ENCODE measurements around the gene ISCA2.

Gene ISCA2

DNA sequence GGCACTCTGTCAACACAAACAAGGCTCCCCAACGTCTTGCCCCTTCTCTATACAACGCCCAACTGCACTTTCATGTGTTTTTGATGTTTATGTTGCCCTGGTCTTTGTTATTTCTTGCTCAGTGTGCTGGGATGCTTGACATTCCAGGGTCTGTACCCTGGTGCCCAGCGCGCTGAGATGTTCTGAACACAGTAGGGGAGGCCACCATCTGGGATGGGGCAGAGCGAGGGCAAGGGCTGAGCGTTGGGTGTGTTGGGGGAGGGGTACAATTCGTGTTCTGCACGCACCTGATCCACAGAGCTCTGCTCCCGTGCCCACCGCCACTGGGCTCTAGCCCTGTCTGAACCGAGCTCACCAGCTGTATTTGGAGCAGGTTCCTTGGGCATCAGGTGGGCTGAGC, 52.9 kb downstream of the ISCA2 start:
- TF ChIP-seq EZH2phosphoT487 (IDR thresholded peaks at IDR 0.05; ENCODE audit: borderline replicate concordance), result no peak
- TF ChIP-seq, protein P1, sequence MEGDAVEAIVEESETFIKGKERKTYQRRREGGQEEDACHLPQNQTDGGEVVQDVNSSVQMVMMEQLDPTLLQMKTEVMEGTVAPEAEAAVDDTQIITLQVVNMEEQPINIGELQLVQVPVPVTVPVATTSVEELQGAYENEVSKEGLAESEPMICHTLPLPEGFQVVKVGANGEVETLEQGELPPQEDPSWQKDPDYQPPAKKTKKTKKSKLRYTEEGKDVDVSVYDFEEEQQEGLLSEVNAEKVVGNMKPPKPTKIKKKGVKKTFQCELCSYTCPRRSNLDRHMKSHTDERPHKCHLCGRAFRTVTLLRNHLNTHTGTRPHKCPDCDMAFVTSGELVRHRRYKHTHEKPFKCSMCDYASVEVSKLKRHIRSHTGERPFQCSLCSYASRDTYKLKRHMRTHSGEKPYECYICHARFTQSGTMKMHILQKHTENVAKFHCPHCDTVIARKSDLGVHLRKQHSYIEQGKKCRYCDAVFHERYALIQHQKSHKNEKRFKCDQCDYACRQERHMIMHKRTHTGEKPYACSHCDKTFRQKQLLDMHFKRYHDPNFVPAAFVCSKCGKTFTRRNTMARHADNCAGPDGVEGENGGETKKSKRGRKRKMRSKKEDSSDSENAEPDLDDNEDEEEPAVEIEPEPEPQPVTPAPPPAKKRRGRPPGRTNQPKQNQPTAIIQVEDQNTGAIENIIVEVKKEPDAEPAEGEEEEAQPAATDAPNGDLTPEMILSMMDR (conservative IDR thresholded peaks at IDR 0.05; ENCODE audit: low read length), result no peak
- Histone ChIP-seq H3K27me3 (ENCODE audit: insufficient read depth, low read length, poor library complexity, severe bottlenecking) (no peaks in the 10 kb centered on the region), H2AFZ (ENCODE audit: low read length) (no peak overlapping the region), H3F3A (ENCODE audit: low read depth) (no peaks in the 10 kb centered on the region), H3K9ac (ENCODE audit: low read depth, low read length, poor library complexity, severe bottlenecking) (no peak overlapping the region), H3K9me2 (replicated peaks; ENCODE audit: low read depth, low read length) (no peaks in the 10 kb centered on the region), H3K36me3 (ENCODE audit: insufficient read depth, low read length) (no peaks in the 10 kb centered on the region), H3K4me2 (ENCODE audit: low read depth, low read length, poor library complexity, severe bottlenecking) (no peak overlapping the region), H3K9me3 (ENCODE audit: insufficient read depth, low read depth, low read length) (no peaks in the 10 kb centered on the region), H3K4me1 (ENCODE audit: insufficient read depth, low read length, poor library complexity, severe bottlenecking) (no peaks in the 10 kb centered on the region), H3K79me2 (ENCODE audit: insufficient read depth, low read length) (no peaks in the 10 kb centered on the region), H3K4me3 (ENCODE audit: low read length, poor library complexity, severe bottlenecking) (no peak overlapping the region), H4K20me1 (ENCODE audit: insufficient read depth, low read length, poor library complexity, severe bottlenecking) (no peaks in the 10 kb centered on the region)

Data from Loucy (cell line).